ENCODE data around the gene TP53TG5.
"Not testable (repeated sequence)": the region's sequence is repeated elsewhere in the genome, so short reads cannot be mapped to it uniquely, and the experiment has no call there.

DNA sequence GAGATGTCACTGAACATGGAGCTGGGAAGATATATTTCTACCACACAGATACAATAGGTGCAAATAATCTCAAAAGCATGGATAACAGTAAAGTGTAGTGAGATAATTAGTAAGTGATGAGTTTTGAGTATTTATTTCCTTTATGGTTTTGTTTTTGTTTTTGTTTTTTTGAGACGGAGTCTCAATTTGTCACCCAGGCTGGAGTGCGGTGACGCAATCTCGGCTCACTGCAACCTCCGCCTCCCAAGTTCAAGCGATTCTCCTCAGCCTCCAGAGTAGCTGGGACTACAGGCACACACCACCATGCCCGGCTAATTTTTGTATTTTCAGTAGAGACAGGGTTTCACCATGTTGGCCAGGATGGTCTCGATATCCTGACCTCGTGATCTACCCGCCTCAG is 27.3 kb downstream of the TP53TG5 start:
- TF ChIP-seq POLR2A, POLR2AphosphoS5 (IDR thresholded peaks at IDR 0.05): not testable (repeated sequence)
- TF ChIP-seq, protein P1, sequence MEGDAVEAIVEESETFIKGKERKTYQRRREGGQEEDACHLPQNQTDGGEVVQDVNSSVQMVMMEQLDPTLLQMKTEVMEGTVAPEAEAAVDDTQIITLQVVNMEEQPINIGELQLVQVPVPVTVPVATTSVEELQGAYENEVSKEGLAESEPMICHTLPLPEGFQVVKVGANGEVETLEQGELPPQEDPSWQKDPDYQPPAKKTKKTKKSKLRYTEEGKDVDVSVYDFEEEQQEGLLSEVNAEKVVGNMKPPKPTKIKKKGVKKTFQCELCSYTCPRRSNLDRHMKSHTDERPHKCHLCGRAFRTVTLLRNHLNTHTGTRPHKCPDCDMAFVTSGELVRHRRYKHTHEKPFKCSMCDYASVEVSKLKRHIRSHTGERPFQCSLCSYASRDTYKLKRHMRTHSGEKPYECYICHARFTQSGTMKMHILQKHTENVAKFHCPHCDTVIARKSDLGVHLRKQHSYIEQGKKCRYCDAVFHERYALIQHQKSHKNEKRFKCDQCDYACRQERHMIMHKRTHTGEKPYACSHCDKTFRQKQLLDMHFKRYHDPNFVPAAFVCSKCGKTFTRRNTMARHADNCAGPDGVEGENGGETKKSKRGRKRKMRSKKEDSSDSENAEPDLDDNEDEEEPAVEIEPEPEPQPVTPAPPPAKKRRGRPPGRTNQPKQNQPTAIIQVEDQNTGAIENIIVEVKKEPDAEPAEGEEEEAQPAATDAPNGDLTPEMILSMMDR (IDR thresholded peaks at IDR 0.05): not testable (repeated sequence)

All from prostate gland (tissue), 2 donors.